Stomach (tissue), 9 donors: ENCODE results near the gene DERA. TPM values are rescaled to one million over a fixed set of nuclear protein-coding genes. Genes with fewer than 3 reads are reported as not detected.

Experiments
- DNase-seq, 2 donors: peaks; one replicate each; pipeline versions ENCODE4 v3.0.0 to v3.0.0-alpha.2; 2013 to 2019
- H3K27ac ChIP-seq, 5 donors: fragments of 200-600 bp in 4 of 5; sonication (generic) in 4 of 5; one replicate each; pipeline ENCODE4 v1.5.1; 2013 to 2019; ENCODE audit warnings: mild to moderate bottlenecking in 1 of 5, moderate library complexity in 1 of 5
- H3K27me3 ChIP-seq, 3 donors: fragments of 200-600 bp; sonication (generic); one replicate each; pipeline ENCODE4 v1.5.1; 2017 to 2019; ENCODE audit warnings: mixed run types in 1 of 3
- H3K36me3 ChIP-seq, 4 donors: fragments of 200-600 bp; sonication (generic); 1 replicate in 3 of 4; 2 replicates in 1 of 4; pipeline ENCODE4 v1.5.1; 2016 to 2019
- H3K4me1 ChIP-seq, 4 donors: fragments of 200-600 bp; sonication (generic); one replicate each; pipeline ENCODE4 v1.5.1; 2016 to 2019
- H3K4me3 ChIP-seq, 4 donors: fragments of 200-600 bp; sonication (generic) in 3 of 4; one replicate each; pipeline ENCODE4 v1.5.1; 2016 to 2019; ENCODE audit warnings: mild to moderate bottlenecking in 1 of 4
- H3K9me3 ChIP-seq, 4 donors: fragments of 200-600 bp; sonication (generic); one replicate each; pipeline ENCODE4 v1.5.1; 2016 to 2019
- EP300 ChIP-seq: sonication (generic); formaldehyde crosslinking; IDR thresholded peaks from one replicate; pipeline ENCODE4 v1.6.1; 2017; ENCODE audit warnings: antibody characterized with exemption
- POLR2A ChIP-seq, 4 donors: fragments of 450-650 bp; IDR thresholded peaks; one replicate each; pipeline ENCODE4 v1.6.1; 2016; ENCODE audit warnings: antibody characterized with exemption in 4 of 4, control low read depth in 2 of 4, mild to moderate bottlenecking in 1 of 4, moderate library complexity in 1 of 4
- POLR2AphosphoS5 ChIP-seq, 3 donors: sonication (generic); formaldehyde crosslinking; IDR thresholded peaks; one replicate each; pipeline ENCODE4 v1.6.1; 2016; ENCODE audit warnings: antibody characterized with exemption in 3 of 3
- WGBS, 5 donors: extraction: QIAGEN DNeasy Blood & Tissue Kit in 3 of 5; methylation state at CpG; one replicate each; pipeline versions ENCODE4 v1.1.5 to v1.1.7; 2013 to 2018; 5-methylcytosine and 5-hydroxymethylcytosine counted together
- intact Hi-C: fragments of 100-400 bp; cut with DNase I; formaldehyde crosslinking; loops from one replicate; pipeline ENCODE4 v1.15.1; 2023; ENCODE audit warnings: low total_unique reads
- polyA plus RNA-seq, 3 donors: library from polyadenylated mRNA; stranded (reverse); fragments of 200-250 nt; gene quantifications; one replicate each; pipeline ENCODE4 v1.2.3, GENCODE V29; 2013
- total RNA-seq, 5 donors: library from RNA; depleted of rRNA; stranded (reverse); fragments of >200 nt; gene quantifications; one replicate each; pipeline versions ENCODE4 v1.1.0 to v1.2.3, GENCODE V29; 2014 to 2016
- TF ChIP-seq, protein P1 (sequence below), 7 experiments: fragments of 450-650 bp in 4 of 7; fragments of 200-600 bp in 3 of 7; sonication (generic) in 3 of 7; IDR thresholded peaks; one replicate each; pipeline ENCODE4 v1.5.1; 2016 to 2019; ENCODE audit warnings: antibody characterized with exemption in 7 of 7, control low read depth in 2 of 7, mild to moderate bottlenecking in 1 of 7
- donor health status: healthy with polysubstance abuse.
- donor health status: Bipolar disorder and iron deficiency.
- donor health status: healthy.

The DERA gene
- total and polyA plus RNA-seq, 8 donors = 3.2 to 53.6 (median 23.5) TPM

DNA sequence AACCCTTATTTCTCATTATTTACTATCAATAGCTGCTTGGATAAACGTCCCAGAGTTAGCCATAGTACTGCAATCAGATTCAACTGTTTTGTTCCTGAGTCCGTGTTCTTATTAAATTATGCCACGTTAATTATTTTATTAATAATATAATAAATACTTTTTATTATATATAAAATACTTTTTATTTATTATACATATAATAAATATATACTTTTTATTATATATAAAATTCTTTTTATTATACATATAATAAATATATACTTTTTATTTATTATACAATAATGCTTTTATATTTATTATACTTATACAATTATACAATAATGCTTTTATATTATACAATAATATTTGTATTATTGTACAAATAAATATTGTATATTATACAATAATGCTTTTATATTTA, 17.9 kb upstream of the DERA start:
- no peak overlapping the region for H3K4me3 ChIP-seq
- intact Hi-C loops = no loop called here
- no peak for DNase-seq
- H3K9me3 ChIP-seq = no peaks in the 10 kb centered on the region
- peaks cover 0 to 27% (median 11%) of the 10 kb centered on the region in 4 donors for H3K4me1 ChIP-seq
- H3K27me3 ChIP-seq = no peaks in the 10 kb centered on the region
- TF ChIP-seq, protein P1, sequence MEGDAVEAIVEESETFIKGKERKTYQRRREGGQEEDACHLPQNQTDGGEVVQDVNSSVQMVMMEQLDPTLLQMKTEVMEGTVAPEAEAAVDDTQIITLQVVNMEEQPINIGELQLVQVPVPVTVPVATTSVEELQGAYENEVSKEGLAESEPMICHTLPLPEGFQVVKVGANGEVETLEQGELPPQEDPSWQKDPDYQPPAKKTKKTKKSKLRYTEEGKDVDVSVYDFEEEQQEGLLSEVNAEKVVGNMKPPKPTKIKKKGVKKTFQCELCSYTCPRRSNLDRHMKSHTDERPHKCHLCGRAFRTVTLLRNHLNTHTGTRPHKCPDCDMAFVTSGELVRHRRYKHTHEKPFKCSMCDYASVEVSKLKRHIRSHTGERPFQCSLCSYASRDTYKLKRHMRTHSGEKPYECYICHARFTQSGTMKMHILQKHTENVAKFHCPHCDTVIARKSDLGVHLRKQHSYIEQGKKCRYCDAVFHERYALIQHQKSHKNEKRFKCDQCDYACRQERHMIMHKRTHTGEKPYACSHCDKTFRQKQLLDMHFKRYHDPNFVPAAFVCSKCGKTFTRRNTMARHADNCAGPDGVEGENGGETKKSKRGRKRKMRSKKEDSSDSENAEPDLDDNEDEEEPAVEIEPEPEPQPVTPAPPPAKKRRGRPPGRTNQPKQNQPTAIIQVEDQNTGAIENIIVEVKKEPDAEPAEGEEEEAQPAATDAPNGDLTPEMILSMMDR (IDR thresholded peaks at IDR 0.05) = no peak
- TF ChIP-seq POLR2AphosphoS5 (IDR thresholded peaks at IDR 0.05) = no peak
- no peak for TF ChIP-seq POLR2A (IDR thresholded peaks at IDR 0.05)
- TF ChIP-seq EP300 = no peak
- peaks cover 11 to 74% (median 68%) of the 10 kb centered on the region in 4 donors for H3K36me3 ChIP-seq
- no peak overlapping the region for H3K27ac ChIP-seq
- WGBS, 5 donors = 66 to 81% (median 75%) methylated on average over 3 of the region's 3 CpGs

DNA sequence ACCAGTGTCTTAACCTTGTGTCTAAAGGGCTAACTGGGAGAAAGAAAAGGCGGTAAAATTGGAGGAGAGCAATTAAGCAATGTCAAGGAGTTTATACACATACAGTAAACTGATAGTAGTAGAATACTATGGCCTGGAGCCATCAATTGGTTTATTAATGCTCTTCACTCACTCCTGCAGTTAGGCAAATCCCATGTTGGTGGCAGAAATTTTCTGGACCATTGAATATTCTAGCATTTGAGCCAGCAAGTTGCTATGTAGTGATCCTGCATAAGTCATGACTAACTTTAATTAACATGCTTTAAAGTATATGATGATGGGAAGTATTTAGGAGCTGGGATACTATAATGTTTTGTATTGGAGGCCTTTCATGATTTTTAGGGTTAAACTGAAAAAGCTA, 14.3 kb upstream of the DERA start:
- H3K4me3 ChIP-seq = no peak overlapping the region
- no peak for DNase-seq
- H3K27me3 ChIP-seq = no peaks in the 10 kb centered on the region
- no peak for TF ChIP-seq POLR2AphosphoS5 (IDR thresholded peaks at IDR 0.05)
- peaks cover 6 to 22% (median 10%) of the 10 kb centered on the region in 4 donors for H3K4me1 ChIP-seq
- intact Hi-C loops = no loop called here
- H3K36me3 ChIP-seq = peaks cover 15 to 79% (median 76%) of the 10 kb centered on the region in 4 donors
- WGBS, 5 donors = 59 to 87% (median 71%) methylated on average over 1 of the region's 1 CpG
- no peaks in the 10 kb centered on the region for H3K9me3 ChIP-seq
- H3K27ac ChIP-seq = peak overlapping the region in 1 of 5 donors; percentile 9

DNA sequence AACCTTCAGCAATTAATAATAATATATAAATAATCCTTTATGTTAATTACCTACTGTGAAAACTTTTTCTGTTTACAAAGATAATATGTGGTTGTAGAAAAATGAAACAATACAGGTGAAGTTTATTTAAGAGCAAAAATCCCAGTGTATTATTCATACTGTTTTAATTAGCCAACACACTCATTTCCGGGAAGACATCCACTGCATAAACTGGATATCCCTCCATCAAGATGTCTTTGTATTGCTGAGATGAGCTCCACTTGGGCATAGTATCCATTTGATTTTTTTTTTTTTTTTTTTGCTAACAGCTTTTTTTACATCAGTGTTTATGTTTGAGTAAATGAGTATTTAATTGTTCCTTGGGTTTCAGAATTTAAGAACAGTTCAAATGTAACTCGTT, 13.7 kb upstream of the DERA start:
- TF ChIP-seq POLR2AphosphoS5 (IDR thresholded peaks at IDR 0.05) (no peak), POLR2A (IDR thresholded peaks at IDR 0.05) (no peak), EP300 (no peak)
- TF ChIP-seq, protein P1 (IDR thresholded peaks at IDR 0.05) = no peak
- H3K36me3 ChIP-seq = peaks cover 20 to 80% (median 79%) of the 10 kb centered on the region in 4 donors
- DNase-seq = no peak
- H3K4me1 ChIP-seq = peaks cover 6 to 22% (median 10%) of the 10 kb centered on the region in 4 donors
- no peaks in the 10 kb centered on the region for H3K27me3 ChIP-seq
- peak overlapping the region in 1 of 5 donors; percentile 67 for H3K27ac ChIP-seq
- no peak overlapping the region for H3K4me3 ChIP-seq
- WGBS, 5 donors = 51 to 79% (median 59%) methylated on average over 2 of the region's 2 CpGs
- intact Hi-C loops = no loop called here
- H3K9me3 ChIP-seq = no peaks in the 10 kb centered on the region

DNA sequence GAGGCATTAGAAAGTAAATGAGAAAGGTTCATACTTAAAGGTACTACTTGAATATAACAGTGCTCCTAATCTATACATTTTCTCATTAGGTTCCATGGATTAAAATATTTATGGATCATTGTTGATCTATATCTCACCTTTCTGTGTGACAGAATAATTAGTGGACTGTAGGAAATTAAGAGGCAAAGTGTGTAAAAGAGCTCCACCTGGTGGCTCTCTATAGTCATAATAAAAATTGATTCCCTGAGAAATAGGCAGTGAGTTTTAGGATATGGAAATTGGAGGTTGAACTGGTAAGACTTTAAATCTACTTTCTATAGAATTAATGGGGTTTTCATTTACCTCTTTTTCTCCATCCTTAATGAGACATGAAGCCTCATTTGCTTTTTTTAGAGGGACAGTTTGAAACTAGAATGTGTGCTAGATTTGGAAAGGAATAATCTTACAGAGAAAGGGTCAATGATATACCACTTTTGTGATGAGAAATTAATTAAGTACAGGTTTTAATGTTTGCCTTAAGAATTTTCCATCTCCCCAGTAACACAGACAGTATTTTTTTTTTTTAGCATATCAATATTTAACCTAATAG, 11.8 kb upstream of the DERA start:
- Histone ChIP-seq H3K36me3 (peaks cover 22 to 88% (median 86%) of the 10 kb centered on the region in 4 donors), H3K27ac (no peak overlapping the region), H3K4me3 (no peak overlapping the region), H3K27me3 (no peaks in the 10 kb centered on the region), H3K4me1 (peaks cover 6 to 22% (median 10%) of the 10 kb centered on the region in 4 donors), H3K9me3 (no peaks in the 10 kb centered on the region)
- intact Hi-C loops = no loop called here
- DNase-seq = peak in 1 of 2 donors; percentile 51
- TF ChIP-seq, protein P1 (IDR thresholded peaks at IDR 0.05) = peak in 4 of 7 experiments; percentile 47 to 79 (median 60)
- TF ChIP-seq POLR2AphosphoS5 (IDR thresholded peaks at IDR 0.05) = no peak

DNA sequence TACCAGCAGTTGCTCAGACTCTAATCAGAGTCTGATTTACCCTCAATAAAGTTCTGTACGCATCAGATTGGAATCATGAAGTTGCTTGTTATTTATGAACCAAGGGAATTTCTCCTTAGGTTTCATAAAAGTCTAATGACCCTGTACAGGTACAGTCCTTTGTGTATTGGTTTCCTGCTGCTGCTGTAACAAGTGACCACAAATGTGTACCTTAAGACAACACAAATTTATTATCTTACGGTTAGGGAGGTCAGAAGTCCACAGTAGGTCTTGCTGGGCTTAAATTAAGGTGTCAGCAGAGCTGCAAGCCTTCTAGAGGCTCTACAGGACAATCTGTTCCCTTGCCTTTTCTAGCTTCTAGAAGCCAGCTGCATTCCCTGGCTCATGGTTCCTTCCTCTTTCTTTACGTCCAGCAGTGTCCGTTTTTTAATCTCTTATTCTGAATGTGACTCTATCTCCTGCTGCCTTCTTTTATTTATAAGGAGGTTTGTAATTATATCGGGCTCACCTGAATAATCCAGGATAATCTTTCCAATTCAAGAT, 6.7 kb upstream of the DERA start:
- no peaks in the 10 kb centered on the region for H3K4me1 ChIP-seq
- WGBS, 5 donors = 80 to 90% (median 82%) methylated on average over 5 of the region's 5 CpGs

More for the DNA sequence above, 6.7 kb upstream of the DERA start:
- no peaks in the 10 kb centered on the region for H3K27me3 ChIP-seq
- peaks cover 20 to 78% (median 76%) of the 10 kb centered on the region in 4 donors for H3K36me3 ChIP-seq
- H3K4me3 ChIP-seq = no peak overlapping the region
- TF ChIP-seq POLR2AphosphoS5 (IDR thresholded peaks at IDR 0.05) (no peak), EP300 (no peak), POLR2A (IDR thresholded peaks at IDR 0.05) (no peak)
- TF ChIP-seq, protein P1 (IDR thresholded peaks at IDR 0.05) = no peak
- intact Hi-C loops = no loop called here
- no peaks in the 10 kb centered on the region for H3K9me3 ChIP-seq
- peak overlapping the region in 1 of 5 donors; percentile 10 for H3K27ac ChIP-seq
- no peak for DNase-seq
